Measurements from ENCODE around the gene IGF2R.

Gene IGF2R

GRCh38 chr6:160070831-160071230, 101.9 kb downstream of the IGF2R start:
- TF ChIP-seq CTCF (IDR thresholded peaks at IDR 0.05; ENCODE audit: low read depth, low read length, poor library complexity, severe bottlenecking) (no peak), EZH2phosphoT487 (IDR thresholded peaks at IDR 0.05; ENCODE audit: borderline replicate concordance, low read length) (no peak)
- peaks cover 15% of the 10 kb centered on the region for H3K4me1 ChIP-seq (ENCODE audit: control insufficient read depth, low read length)
- peaks cover 64% of the 10 kb centered on the region for H3K36me3 ChIP-seq (ENCODE audit: control insufficient read depth, low read length)
- no peak overlapping the region for H3K4me2 ChIP-seq (ENCODE audit: low read length)
- no peaks in the 10 kb centered on the region for H3F3A ChIP-seq (ENCODE audit: control insufficient read depth, insufficient read depth)
- H3K4me3 ChIP-seq (ENCODE audit: low read length), result no peak overlapping the region
- no peaks in the 10 kb centered on the region for H3K9me2 ChIP-seq (replicated peaks; ENCODE audit: control insufficient read depth, low read length)
- H3K9me3 ChIP-seq (ENCODE audit: control insufficient read depth, insufficient read depth, low read length), result no peaks in the 10 kb centered on the region
- H3K27ac ChIP-seq (ENCODE audit: low read depth, low read length), result no peak overlapping the region
- H3K27me3 ChIP-seq (ENCODE audit: control insufficient read depth, low read length), result no peaks in the 10 kb centered on the region
- no peaks in the 10 kb centered on the region for H3K79me2 ChIP-seq (ENCODE audit: control insufficient read depth, low read length)
- H4K20me1 ChIP-seq (ENCODE audit: control insufficient read depth, insufficient read depth, low read depth, low read length), result no peaks in the 10 kb centered on the region; the same call in 1 of the 2 replicates

GRCh38 chr6:160071805-160072690, 103.2 kb downstream of the IGF2R start:
- H3K4me2 ChIP-seq (ENCODE audit: low read length), result no peak overlapping the region
- H3K9me3 ChIP-seq (ENCODE audit: control insufficient read depth, insufficient read depth, low read length), result no peaks in the 10 kb centered on the region
- H4K20me1 ChIP-seq (ENCODE audit: control insufficient read depth, insufficient read depth, low read depth, low read length), result no peaks in the 10 kb centered on the region; the same call in 1 of the 2 replicates
- TF ChIP-seq CTCF (IDR thresholded peaks at IDR 0.05; ENCODE audit: low read depth, low read length, poor library complexity, severe bottlenecking) (no peak), EZH2phosphoT487 (IDR thresholded peaks at IDR 0.05; ENCODE audit: borderline replicate concordance, low read length) (no peak)
- H3K27ac ChIP-seq (ENCODE audit: low read depth, low read length), result no peak overlapping the region
- H3K79me2 ChIP-seq (ENCODE audit: control insufficient read depth, low read length), result no peaks in the 10 kb centered on the region
- H3F3A ChIP-seq (ENCODE audit: control insufficient read depth, insufficient read depth), result no peaks in the 10 kb centered on the region
- H3K9me2 ChIP-seq (replicated peaks; ENCODE audit: control insufficient read depth, low read length), result no peaks in the 10 kb centered on the region
- no peak overlapping the region for H3K4me3 ChIP-seq (ENCODE audit: low read length)
- H3K27me3 ChIP-seq (ENCODE audit: control insufficient read depth, low read length), result no peaks in the 10 kb centered on the region
- peaks cover 66% of the 10 kb centered on the region for H3K36me3 ChIP-seq (ENCODE audit: control insufficient read depth, low read length)
- H3K4me1 ChIP-seq (ENCODE audit: control insufficient read depth, low read length), result peaks cover 15% of the 10 kb centered on the region

- Histone ChIP-seq H3K79me2 (ENCODE audit: control insufficient read depth, low read length) (no peaks in the 10 kb centered on the region), H4K20me1 (ENCODE audit: control insufficient read depth, insufficient read depth, low read depth, low read length) (no peaks in the 10 kb centered on the region; the same call in 1 of the 2 replicates), H3K36me3 (ENCODE audit: control insufficient read depth, low read length) (peaks cover 67% of the 10 kb centered on the region), H3F3A (ENCODE audit: control insufficient read depth, insufficient read depth) (no peaks in the 10 kb centered on the region), H3K9me2 (replicated peaks; ENCODE audit: control insufficient read depth, low read length) (no peaks in the 10 kb centered on the region), H3K4me3 (ENCODE audit: low read length) (no peak overlapping the region), H3K27me3 (ENCODE audit: control insufficient read depth, low read length) (no peaks in the 10 kb centered on the region), H3K4me1 (ENCODE audit: control insufficient read depth, low read length) (peaks cover 13% of the 10 kb centered on the region), H3K27ac (ENCODE audit: low read depth, low read length) (no peak overlapping the region), H3K9me3 (ENCODE audit: control insufficient read depth, insufficient read depth, low read length) (no peaks in the 10 kb centered on the region), H3K4me2 (ENCODE audit: low read length) (no peak overlapping the region)
- no peak for TF ChIP-seq CTCF (IDR thresholded peaks at IDR 0.05; ENCODE audit: low read depth, low read length, poor library complexity, severe bottlenecking)
- no peak for TF ChIP-seq EZH2phosphoT487 (IDR thresholded peaks at IDR 0.05; ENCODE audit: borderline replicate concordance, low read length)
These were observed 104.4 kb downstream of the IGF2R start for GRCh38 chr6:160073272-160073671.
